Erythroblast (primary cell): ENCODE measurements around the gene LIPH.

Experiments
- DNase-seq, 2 experiments: peaks; one replicate each; lab custom pipeline; 2025; lab: John Stamatoyannopoulos, UW
- GATA1 ChIP-seq: IDR thresholded peaks from 2 replicates; pipeline ENCODE4 v1.6.1; 2011; ENCODE audit warnings: low read depth, mild to moderate bottlenecking, control low read depth, low read length, moderate library complexity
- POLR2A ChIP-seq: IDR thresholded peaks from 2 replicates; pipeline ENCODE4 v1.6.1; 2011; ENCODE audit warnings: mild to moderate bottlenecking, low read length

LIPH gene

DNA sequence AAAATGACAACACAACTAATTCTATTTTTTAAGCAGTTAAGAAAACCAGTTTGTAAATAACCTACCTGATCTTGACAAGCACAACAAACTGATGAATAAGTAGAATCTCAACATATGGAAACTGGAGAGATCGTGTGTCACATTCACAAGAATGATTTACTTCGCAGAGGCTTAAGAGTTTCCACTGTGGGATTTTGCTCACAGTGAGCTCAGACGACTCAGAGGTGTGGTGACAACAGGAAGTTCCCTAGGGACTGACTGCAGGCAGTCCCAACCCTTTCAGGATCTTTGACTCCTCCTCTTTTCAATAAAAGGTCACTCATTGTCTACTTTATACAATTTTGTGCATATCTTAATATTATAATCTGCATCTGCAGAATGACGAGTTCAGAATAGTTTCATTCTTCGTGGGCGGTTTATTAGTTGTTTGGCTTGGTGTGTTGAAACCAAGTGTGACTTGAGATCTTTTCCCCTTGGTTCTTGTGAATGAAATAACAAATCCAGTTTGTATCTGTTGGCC, at the start of gene LIPH:
Gene LIPH (minus strand): TSS at position 231 of the 520 bp plus-strand sequence. CDS start 117 bp downstream, at position 114.
- no peak for TF ChIP-seq GATA1
- no peak for TF ChIP-seq POLR2A
- no peak for DNase-seq

- no peak for DNase-seq
- no peak for TF ChIP-seq POLR2A
- TF ChIP-seq GATA1: no peak
Measured at GRCh38 chr3:185595526-185595925, 43.1 kb upstream of the LIPH start.

DNA sequence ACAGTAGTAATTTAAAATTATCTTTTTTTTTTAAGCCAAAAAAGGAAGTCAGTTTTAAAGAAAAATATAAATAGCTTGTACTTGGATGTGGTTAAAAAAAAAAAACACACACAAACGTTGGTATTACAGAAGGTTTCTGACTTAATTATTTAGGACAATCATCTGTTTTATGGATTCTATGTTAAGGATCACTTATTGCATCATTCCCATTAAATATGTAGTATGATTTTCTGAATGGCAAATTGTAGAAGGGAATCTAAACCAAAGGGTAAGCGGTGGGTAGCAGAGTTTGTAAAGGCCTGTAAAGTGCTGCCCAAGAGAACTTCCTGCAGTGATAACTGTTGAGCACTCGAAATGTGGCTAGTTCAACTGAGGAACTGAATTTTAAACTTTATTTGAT, 41.7 kb upstream of the LIPH start:
- DNase-seq: no peak
- TF ChIP-seq GATA1: no peak
- no peak for TF ChIP-seq POLR2A

GRCh38 chr3:185586686-185587039, 34.3 kb upstream of the LIPH start:
- DNase-seq: no peak
- TF ChIP-seq POLR2A: no peak
- no peak for TF ChIP-seq GATA1

GRCh38 chr3:185585859-185586685, 33.7 kb upstream of the LIPH start, which contains the start of gene SENP2:
TSS of gene SENP2 (plus strand) at chr3:185586295. CDS start at chr3:185586414, 119 bp downstream.
- TF ChIP-seq GATA1: no peak
- TF ChIP-seq POLR2A: peak; percentile 91
- DNase-seq: peak; percentile 100

DNA sequence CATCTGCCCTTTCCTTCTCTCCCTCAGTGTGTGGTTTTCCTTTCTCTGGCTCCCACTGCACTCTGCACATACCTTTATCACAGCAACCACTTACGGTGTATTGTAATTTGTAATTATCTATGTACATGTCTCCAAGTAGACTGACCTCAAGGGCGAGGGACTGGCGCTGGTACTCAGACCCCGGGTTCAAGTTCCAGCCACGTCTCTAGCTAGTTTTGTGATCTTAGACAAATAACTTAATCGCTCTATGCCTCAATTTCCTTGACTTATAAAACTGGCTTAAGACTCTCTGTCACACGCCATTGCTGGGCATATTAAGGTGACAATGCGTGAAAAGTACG, 33.1 kb upstream of the LIPH start:
- DNase-seq: no peak
- TF ChIP-seq POLR2A: no peak
- TF ChIP-seq GATA1: no peak

DNA sequence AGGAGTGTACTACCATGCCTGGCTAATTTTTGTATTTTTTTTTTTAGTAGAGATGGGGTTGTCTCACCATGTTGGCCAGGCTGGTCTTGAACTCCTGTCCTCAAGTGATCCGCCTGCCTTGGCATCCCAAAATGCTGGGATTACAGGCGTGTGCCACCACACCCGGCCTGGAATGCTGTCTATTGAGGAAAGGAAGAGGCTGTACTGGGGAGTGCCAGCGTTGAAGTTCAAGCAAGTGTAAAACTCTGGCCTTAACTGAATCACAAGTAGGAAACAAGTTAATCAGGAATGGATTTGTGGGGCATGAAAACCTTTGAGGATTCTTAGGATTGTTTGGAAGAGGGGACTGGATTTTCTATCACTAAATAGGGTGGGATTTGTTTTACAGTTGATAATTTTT, 32.3 kb upstream of the LIPH start:
- DNase-seq: no peak

DNA sequence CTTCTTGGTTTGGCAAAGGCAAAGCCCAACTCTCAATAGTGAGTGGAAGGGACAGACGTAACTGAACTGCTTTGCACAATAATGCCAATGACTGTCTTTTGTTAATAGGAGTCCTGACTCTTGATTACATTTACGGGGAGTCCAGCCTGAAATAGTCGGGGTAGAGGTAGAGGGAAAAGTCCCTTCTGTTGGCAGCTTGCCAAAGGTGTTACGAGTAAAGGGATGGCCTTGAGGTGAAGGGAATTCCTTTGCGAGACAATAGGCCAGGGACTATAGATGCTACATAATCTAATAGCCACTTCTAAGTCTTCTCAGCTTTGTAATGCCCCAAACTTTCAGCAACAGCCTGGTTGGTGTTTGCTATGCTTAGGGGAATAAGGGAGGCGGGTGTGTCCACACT, 31.5 kb upstream of the LIPH start:
- peak in 1 of 2 experiments; percentile 20 for DNase-seq
- TF ChIP-seq GATA1 (no peak), POLR2A (no peak)

More for the DNA sequence above, 32.3 kb upstream of the LIPH start:
- TF ChIP-seq GATA1 (no peak), POLR2A (no peak)

GRCh38 chr3:185582871-185583270, 30.5 kb upstream of the LIPH start:
- DNase-seq: peak; percentile 34 to 57
- TF ChIP-seq GATA1 (no peak), POLR2A (no peak)

- TF ChIP-seq POLR2A: no peak
- TF ChIP-seq GATA1: no peak
- DNase-seq: no peak
Measured at GRCh38 chr3:185582236-185582635, 29.8 kb upstream of the LIPH start.

DNA sequence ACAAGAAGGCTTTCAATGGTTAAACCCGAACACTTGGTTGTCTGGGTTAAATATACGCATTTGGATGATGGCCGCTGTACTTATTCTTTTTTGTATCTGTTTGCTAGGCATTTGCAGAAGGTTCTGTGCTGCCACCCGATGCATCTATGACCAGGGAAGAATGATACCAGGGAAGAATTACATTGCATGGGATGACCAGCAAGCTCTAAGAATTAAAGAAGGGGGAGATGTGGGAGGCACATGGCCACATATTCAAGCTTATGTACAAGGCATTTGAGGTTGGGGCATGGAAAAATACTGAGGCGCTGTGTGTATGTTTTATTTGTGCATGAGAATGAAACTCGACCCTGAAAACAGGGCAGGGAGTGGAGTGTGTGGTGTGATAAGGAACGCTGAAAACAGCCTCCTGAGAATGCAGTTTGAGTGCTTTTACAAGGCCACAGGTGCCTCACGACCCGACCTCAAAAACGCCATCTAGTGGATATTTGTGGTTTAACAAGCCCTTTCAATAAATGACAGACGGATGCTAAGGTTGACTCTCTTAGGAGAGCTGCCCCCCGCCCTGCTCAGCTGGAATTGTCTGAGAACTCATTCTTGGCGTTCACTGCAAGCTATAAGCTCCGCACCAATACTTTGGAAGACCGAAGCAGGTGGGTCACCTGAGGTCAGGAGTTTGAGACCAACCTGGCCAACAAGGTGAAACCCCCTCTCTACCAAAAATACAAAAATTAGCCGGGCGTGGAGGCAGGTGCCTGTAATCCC, 22.9 kb upstream of the LIPH start:
- peak; percentile 69 to 75 for DNase-seq

- TF ChIP-seq GATA1 (no peak), POLR2A (no peak)
- DNase-seq: peak in 1 of 2 experiments; percentile 32
Measured at GRCh38 chr3:185572183-185572582, 19.8 kb upstream of the LIPH start.

DNA sequence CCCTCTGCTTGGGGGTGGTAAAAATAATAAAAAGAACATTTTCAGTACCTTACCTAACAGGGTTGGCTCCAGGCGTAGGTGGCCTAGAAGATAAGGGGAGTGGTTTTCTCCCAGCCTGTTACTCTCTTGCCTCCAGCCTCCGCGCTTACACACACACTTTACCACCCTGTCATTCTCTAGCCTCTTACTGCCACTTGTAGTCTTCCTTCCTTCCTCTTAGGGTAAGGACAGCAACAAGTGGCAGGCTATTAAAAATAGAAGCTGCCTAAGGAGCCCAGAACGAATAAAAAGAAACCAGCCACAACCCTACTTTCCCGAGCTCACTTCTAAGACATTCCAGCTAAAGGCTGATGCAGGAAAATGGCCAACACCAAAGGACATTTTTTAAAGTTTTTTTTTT, 9.6 kb upstream of the LIPH start:
- no peak for TF ChIP-seq POLR2A
- no peak for TF ChIP-seq GATA1
- DNase-seq: no peak

DNA sequence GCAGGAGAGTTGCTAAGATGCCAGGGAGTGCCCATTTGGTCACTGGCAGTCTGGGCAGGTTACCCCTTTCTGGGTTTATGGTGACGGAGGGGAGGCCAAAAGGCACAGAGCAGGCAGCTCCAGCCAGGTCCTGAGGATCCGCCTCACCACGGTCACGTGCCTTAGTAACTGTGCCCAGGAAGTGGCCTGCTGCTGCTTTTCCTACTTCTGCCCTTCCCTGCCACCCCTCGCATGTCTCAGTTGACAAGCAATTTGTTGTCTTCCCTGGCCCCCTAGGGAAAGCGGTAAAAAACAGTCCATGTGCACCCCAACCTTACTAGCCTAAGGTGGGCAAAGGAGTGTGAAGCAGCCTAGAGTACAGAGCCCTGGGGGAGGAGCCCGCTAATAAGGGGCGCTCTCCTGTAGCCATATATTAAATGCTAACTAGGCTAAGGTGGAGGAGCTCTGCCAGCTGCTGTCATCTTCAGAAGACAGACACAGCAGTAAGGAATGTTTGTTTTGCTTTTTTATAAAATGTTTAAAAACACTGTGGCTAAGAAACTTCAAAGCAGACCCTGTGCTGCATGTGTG, 9.1 kb upstream of the LIPH start:
- no peak for DNase-seq
- TF ChIP-seq POLR2A (no peak), GATA1 (no peak)
